Esophagus muscularis mucosa (tissue), 4 donors: ENCODE results near the gene CTNNA2. TPM values are rescaled to one million over a fixed set of nuclear protein-coding genes. Genes with fewer than 3 reads are reported as not detected.

Experiments used
- DNase-seq: peaks from one replicate; pipeline ENCODE4 v3.0.0-alpha.2; 2017; ENCODE audit errors: extremely low spot score
- H3K27ac ChIP-seq, 4 donors: fragments of 200-600 bp; sonication (generic); replicated peaks in 1 of 4; 1 replicate in 3 of 4; 2 replicates in 1 of 4; pipeline ENCODE4 v1.5.1; 2016 to 2019; ENCODE audit warnings: mild to moderate bottlenecking in 1 of 4
- H3K27me3 ChIP-seq, 4 donors: fragments of 200-600 bp; sonication (generic); one replicate each; pipeline versions ENCODE4 v1.5.1 to v1.6.0; 2016 to 2019
- H3K36me3 ChIP-seq, 4 donors: fragments of 200-600 bp; sonication (generic); one replicate each; pipeline ENCODE4 v1.5.1; 2016 to 2019
- H3K4me1 ChIP-seq, 4 donors: fragments of 200-600 bp; sonication (generic); one replicate each; pipeline ENCODE4 v1.5.1; 2016 to 2019
- H3K4me3 ChIP-seq, 4 donors: fragments of 200-600 bp; sonication (generic); 1 replicate in 2 of 4; 2 replicates in 2 of 4; pipeline ENCODE4 v1.5.1; 2016 to 2019; ENCODE audit warnings: mild to moderate bottlenecking in 4 of 4, moderate library complexity in 1 of 4
- H3K9me3 ChIP-seq, 4 donors: fragments of 200-600 bp; sonication (generic); 1 replicate in 3 of 4; 2 replicates in 1 of 4; pipeline ENCODE4 v1.5.1; 2016 to 2019
- CTCF ChIP-seq, 3 experiments: fragments of 200-600 bp in 2 of 3; fragments of 450-650 bp in 1 of 3; sonication (generic) in 2 of 3; IDR thresholded peaks; one replicate each; pipeline ENCODE4 v1.5.1; 2017 to 2019; ENCODE audit warnings: antibody characterized with exemption in 3 of 3, mild to moderate bottlenecking in 2 of 3, moderate library complexity in 1 of 3
- EP300 ChIP-seq: sonication (generic); formaldehyde crosslinking; IDR thresholded peaks from one replicate; pipeline ENCODE4 v1.6.1; 2017; ENCODE audit warnings: antibody characterized with exemption
- POLR2A ChIP-seq: fragments of 450-650 bp; IDR thresholded peaks from one replicate; pipeline ENCODE4 v1.6.1; 2017; ENCODE audit warnings: antibody characterized with exemption, moderate library complexity, mild to moderate bottlenecking, low read depth
- POLR2AphosphoS5 ChIP-seq, 2 donors: sonication (generic); formaldehyde crosslinking; IDR thresholded peaks; one replicate each; pipeline ENCODE4 v1.6.1; 2017; ENCODE audit warnings: antibody characterized with exemption in 2 of 2
- WGBS: methylation state at CpG from one replicate; pipeline ENCODE4 v1.1.5; 2018; 5-methylcytosine and 5-hydroxymethylcytosine counted together
- intact Hi-C: fragments of 100-400 bp; cut with DNase I; formaldehyde crosslinking; loops from one replicate; pipeline ENCODE4 v1.15.1; 2023
- total RNA-seq, 4 donors: library from RNA; depleted of rRNA; stranded (reverse); fragments of >200 nt; gene quantifications; one replicate each; pipeline versions ENCODE4 v1.1.0 to v1.2.1, GENCODE V29; 2016

Gene CTNNA2
- total RNA-seq, 4 donors from 2014 or later = 0.42 to 2.5 (median 1.1) TPM

GRCh38 chr2:79529636-79530035, 16.8 kb downstream of the CTNNA2 start:
- Histone ChIP-seq H3K9me3 (no peaks in the 10 kb centered on the region), H3K36me3 (no peaks in the 10 kb centered on the region), H3K27ac (no peak overlapping the region), H3K4me1 (no peaks in the 10 kb centered on the region), H3K4me3 (no peak overlapping the region), H3K27me3 (no peaks in the 10 kb centered on the region)
- DNase-seq = no peak
- TF ChIP-seq CTCF (IDR thresholded peaks at IDR 0.05) (no peak), POLR2A (no peak), POLR2AphosphoS5 (IDR thresholded peaks at IDR 0.05) (no peak), EP300 (no peak)
- 74% methylated on average over 3 of the region's 3 CpGs for WGBS
- intact Hi-C loops = no loop called here

- no peaks in the 10 kb centered on the region for H3K27me3 ChIP-seq
- WGBS = 16% methylated on average over 1 of the region's 1 CpG
- intact Hi-C loops = no loop called here
- no peak for DNase-seq
- TF ChIP-seq POLR2AphosphoS5 (IDR thresholded peaks at IDR 0.05) (no peak), EP300 (no peak), POLR2A (no peak), CTCF (IDR thresholded peaks at IDR 0.05) (no peak)
- no peaks in the 10 kb centered on the region for H3K9me3 ChIP-seq
- H3K36me3 ChIP-seq = no peaks in the 10 kb centered on the region
- H3K4me3 ChIP-seq = no peak overlapping the region
- no peaks in the 10 kb centered on the region for H3K4me1 ChIP-seq
- no peak overlapping the region for H3K27ac ChIP-seq
These were observed 17.6 kb downstream of the CTNNA2 start for GRCh38 chr2:79530443-79530842.

GRCh38 chr2:79547568-79547967, 34.7 kb downstream of the CTNNA2 start:
- Histone ChIP-seq H3K4me3 (no peak overlapping the region), H3K9me3 (peaks cover 0 to 41% (median 21%) of the 10 kb centered on the region in 4 donors), H3K4me1 (no peaks in the 10 kb centered on the region), H3K27ac (no peak overlapping the region), H3K27me3 (no peaks in the 10 kb centered on the region), H3K36me3 (no peaks in the 10 kb centered on the region)
- WGBS = 59% methylated on average over 2 of the region's 2 CpGs
- no peak for TF ChIP-seq CTCF (IDR thresholded peaks at IDR 0.05)
- TF ChIP-seq EP300 = no peak
- no peak for TF ChIP-seq POLR2AphosphoS5 (IDR thresholded peaks at IDR 0.05)
- TF ChIP-seq POLR2A = no peak
- intact Hi-C loops = no loop called here
- no peak for DNase-seq

- Histone ChIP-seq H3K4me3 (no peak overlapping the region), H3K4me1 (no peaks in the 10 kb centered on the region), H3K36me3 (no peaks in the 10 kb centered on the region), H3K27me3 (no peaks in the 10 kb centered on the region), H3K9me3 (peaks cover 0 to 23% (median 10%) of the 10 kb centered on the region in 4 donors), H3K27ac (no peak overlapping the region)
- 80% methylated on average over 1 of the region's 1 CpG for WGBS
- intact Hi-C loops = no loop called here
- no peak for DNase-seq
- TF ChIP-seq CTCF (IDR thresholded peaks at IDR 0.05) (no peak), POLR2A (no peak), POLR2AphosphoS5 (IDR thresholded peaks at IDR 0.05) (no peak), EP300 (no peak)
These were observed 39.8 kb downstream of the CTNNA2 start for GRCh38 chr2:79552653-79553052.

- no peak for TF ChIP-seq POLR2AphosphoS5 (IDR thresholded peaks at IDR 0.05)
- TF ChIP-seq CTCF (IDR thresholded peaks at IDR 0.05) = no peak
- no peak for TF ChIP-seq POLR2A
- TF ChIP-seq EP300 = no peak
- H3K4me3 ChIP-seq = no peak overlapping the region
- intact Hi-C loops = no loop called here
- H3K27me3 ChIP-seq = no peaks in the 10 kb centered on the region
- no peak overlapping the region for H3K27ac ChIP-seq
- no peak for DNase-seq
- no peaks in the 10 kb centered on the region for H3K4me1 ChIP-seq
- H3K36me3 ChIP-seq = no peaks in the 10 kb centered on the region
- H3K9me3 ChIP-seq = peaks cover 0 to 7% (median 0%) of the 10 kb centered on the region in 4 donors
These were observed 42.0 kb downstream of the CTNNA2 start for GRCh38 chr2:79554899-79555298.
